ENCODE measurements around the gene ESYT1. TPM values are rescaled to one million over a fixed set of nuclear protein-coding genes. Genes with fewer than 3 reads are reported as not detected.

The ESYT1 gene
- total RNA-seq, 1 experiment from 2014 or later, result 75.7 TPM

- Histone ChIP-seq H3K4me1 (ENCODE audit: low read length) (peaks cover 56% of the 10 kb centered on the region), H3K36me3 (ENCODE audit: insufficient read depth, low read length) (peaks cover 38% of the 10 kb centered on the region), H3K9me2 (replicated peaks; ENCODE audit: insufficient read depth, low read length) (no peaks in the 10 kb centered on the region), H3K79me2 (ENCODE audit: low read length) (peaks cover 27% of the 10 kb centered on the region), H3K27me3 (ENCODE audit: low read length) (no peaks in the 10 kb centered on the region), H2AFZ (ENCODE audit: low read length) (no peak overlapping the region), H3K4me2 (ENCODE audit: low read depth, low read length, poor library complexity, severe bottlenecking) (peak overlapping the region; percentile 80), H3K27ac (ENCODE audit: low read length) (peak overlapping the region; percentile 77), H4K20me1 (ENCODE audit: insufficient read depth, low read depth, low read length) (peaks cover 8% of the 10 kb centered on the region; the same call in 1 of the 2 replicates), H3K9ac (ENCODE audit: low read length) (peak overlapping the region; percentile 93), H3K9me3 (ENCODE audit: low read length) (no peaks in the 10 kb centered on the region), H3K4me3 (ENCODE audit: low read length) (peak overlapping the region; percentile 84)
- DNase-seq, result peak; percentile 61
Measured at GRCh38 chr12:56158926-56159461, 30.9 kb downstream of the ESYT1 start.

GRCh38 chr12:56159482-56160192 is 31.6 kb downstream of the ESYT1 start:
- Histone ChIP-seq H3K27ac (ENCODE audit: low read length) (peak overlapping the region; percentile 77), H3K4me3 (ENCODE audit: low read length) (peak overlapping the region; percentile 84), H3K9me2 (replicated peaks; ENCODE audit: insufficient read depth, low read length) (no peaks in the 10 kb centered on the region), H3K4me1 (ENCODE audit: low read length) (peaks cover 49% of the 10 kb centered on the region), H2AFZ (ENCODE audit: low read length) (no peak overlapping the region), H4K20me1 (ENCODE audit: insufficient read depth, low read depth, low read length) (peaks cover 8% of the 10 kb centered on the region; the same call in 1 of the 2 replicates), H3K4me2 (ENCODE audit: low read depth, low read length, poor library complexity, severe bottlenecking) (peak overlapping the region; percentile 80), H3K9me3 (ENCODE audit: low read length) (no peaks in the 10 kb centered on the region), H3K36me3 (ENCODE audit: insufficient read depth, low read length) (peaks cover 41% of the 10 kb centered on the region), H3K79me2 (ENCODE audit: low read length) (peaks cover 27% of the 10 kb centered on the region), H3K9ac (ENCODE audit: low read length) (peak overlapping the region; percentile 93), H3K27me3 (ENCODE audit: low read length) (no peaks in the 10 kb centered on the region)
- DNase-seq, result no peak

GRCh38 chr12:56160193-56160763 is 32.2 kb downstream of the ESYT1 start:
- Histone ChIP-seq H3K79me2 (ENCODE audit: low read length) (peaks cover 27% of the 10 kb centered on the region), H2AFZ (ENCODE audit: low read length) (no peak overlapping the region), H3K36me3 (ENCODE audit: insufficient read depth, low read length) (peaks cover 45% of the 10 kb centered on the region), H3K4me2 (ENCODE audit: low read depth, low read length, poor library complexity, severe bottlenecking) (peak overlapping the region; percentile 80), H3K9ac (ENCODE audit: low read length) (peak overlapping the region; percentile 93), H4K20me1 (ENCODE audit: insufficient read depth, low read depth, low read length) (peaks cover 8% of the 10 kb centered on the region; the same call in 1 of the 2 replicates), H3K27ac (ENCODE audit: low read length) (peak overlapping the region; percentile 34; the same call in 1 of the 2 replicates), H3K27me3 (ENCODE audit: low read length) (no peaks in the 10 kb centered on the region), H3K4me3 (ENCODE audit: low read length) (peak overlapping the region; percentile 84), H3K4me1 (ENCODE audit: low read length) (peaks cover 49% of the 10 kb centered on the region), H3K9me3 (ENCODE audit: low read length) (no peaks in the 10 kb centered on the region), H3K9me2 (replicated peaks; ENCODE audit: insufficient read depth, low read length) (no peaks in the 10 kb centered on the region)
- DNase-seq, result no peak

GRCh38 chr12:56160894-56161689 is 33.0 kb downstream of the ESYT1 start:
- H3K4me2 ChIP-seq (ENCODE audit: low read depth, low read length, poor library complexity, severe bottlenecking), result peak overlapping the region; percentile 80
- peaks cover 8% of the 10 kb centered on the region; the same call in 1 of the 2 replicates for H4K20me1 ChIP-seq (ENCODE audit: insufficient read depth, low read depth, low read length)
- H3K79me2 ChIP-seq (ENCODE audit: low read length), result peaks cover 27% of the 10 kb centered on the region
- H3K4me1 ChIP-seq (ENCODE audit: low read length), result peaks cover 49% of the 10 kb centered on the region
- no peak for DNase-seq
- peaks cover 49% of the 10 kb centered on the region for H3K36me3 ChIP-seq (ENCODE audit: insufficient read depth, low read length)
- H3K27ac ChIP-seq (ENCODE audit: low read length), result peak overlapping the region; percentile 34; the same call in 1 of the 2 replicates
- no peaks in the 10 kb centered on the region for H3K27me3 ChIP-seq (ENCODE audit: low read length)
- no peak overlapping the region for H2AFZ ChIP-seq (ENCODE audit: low read length)
- no peaks in the 10 kb centered on the region for H3K9me3 ChIP-seq (ENCODE audit: low read length)
- no peaks in the 10 kb centered on the region for H3K9me2 ChIP-seq (replicated peaks; ENCODE audit: insufficient read depth, low read length)
- H3K4me3 ChIP-seq (ENCODE audit: low read length), result peak overlapping the region; percentile 84; the same call in 1 of the 2 replicates
- H3K9ac ChIP-seq (ENCODE audit: low read length), result peak overlapping the region; percentile 93

- DNase-seq, result no peak
- no peak overlapping the region for H3K4me2 ChIP-seq (ENCODE audit: low read depth, low read length, poor library complexity, severe bottlenecking)
- no peaks in the 10 kb centered on the region for H3K27me3 ChIP-seq (ENCODE audit: low read length)
- peaks cover 27% of the 10 kb centered on the region for H3K79me2 ChIP-seq (ENCODE audit: low read length)
- peaks cover 49% of the 10 kb centered on the region for H3K36me3 ChIP-seq (ENCODE audit: insufficient read depth, low read length)
- H3K9ac ChIP-seq (ENCODE audit: low read length), result no peak overlapping the region
- H3K4me3 ChIP-seq (ENCODE audit: low read length), result no peak overlapping the region
- peaks cover 8% of the 10 kb centered on the region; the same call in 1 of the 2 replicates for H4K20me1 ChIP-seq (ENCODE audit: insufficient read depth, low read depth, low read length)
- peaks cover 47% of the 10 kb centered on the region for H3K4me1 ChIP-seq (ENCODE audit: low read length)
- no peaks in the 10 kb centered on the region for H3K9me2 ChIP-seq (replicated peaks; ENCODE audit: insufficient read depth, low read length)
- no peaks in the 10 kb centered on the region for H3K9me3 ChIP-seq (ENCODE audit: low read length)
- no peak overlapping the region for H2AFZ ChIP-seq (ENCODE audit: low read length)
- H3K27ac ChIP-seq (ENCODE audit: low read length), result no peak overlapping the region
Measured at GRCh38 chr12:56161690-56162351, 33.8 kb downstream of the ESYT1 start.

- DNase-seq, result no peak
- Histone ChIP-seq H4K20me1 (ENCODE audit: insufficient read depth, low read depth, low read length) (peaks cover 8% of the 10 kb centered on the region; the same call in 1 of the 2 replicates), H3K79me2 (ENCODE audit: low read length) (peaks cover 27% of the 10 kb centered on the region), H3K4me3 (ENCODE audit: low read length) (no peak overlapping the region), H3K9me3 (ENCODE audit: low read length) (no peaks in the 10 kb centered on the region), H3K36me3 (ENCODE audit: insufficient read depth, low read length) (peaks cover 52% of the 10 kb centered on the region), H3K9ac (ENCODE audit: low read length) (no peak overlapping the region), H2AFZ (ENCODE audit: low read length) (no peak overlapping the region), H3K4me1 (ENCODE audit: low read length) (peaks cover 40% of the 10 kb centered on the region), H3K9me2 (replicated peaks; ENCODE audit: insufficient read depth, low read length) (no peaks in the 10 kb centered on the region), H3K27me3 (ENCODE audit: low read length) (no peaks in the 10 kb centered on the region), H3K4me2 (ENCODE audit: low read depth, low read length, poor library complexity, severe bottlenecking) (no peak overlapping the region), H3K27ac (ENCODE audit: low read length) (peak overlapping the region; percentile 13; the same call in 1 of the 2 replicates)
Measured at GRCh38 chr12:56162468-56163290, 34.6 kb downstream of the ESYT1 start.
